Measurements from ENCODE around the gene PLEKHA4.

DNA sequence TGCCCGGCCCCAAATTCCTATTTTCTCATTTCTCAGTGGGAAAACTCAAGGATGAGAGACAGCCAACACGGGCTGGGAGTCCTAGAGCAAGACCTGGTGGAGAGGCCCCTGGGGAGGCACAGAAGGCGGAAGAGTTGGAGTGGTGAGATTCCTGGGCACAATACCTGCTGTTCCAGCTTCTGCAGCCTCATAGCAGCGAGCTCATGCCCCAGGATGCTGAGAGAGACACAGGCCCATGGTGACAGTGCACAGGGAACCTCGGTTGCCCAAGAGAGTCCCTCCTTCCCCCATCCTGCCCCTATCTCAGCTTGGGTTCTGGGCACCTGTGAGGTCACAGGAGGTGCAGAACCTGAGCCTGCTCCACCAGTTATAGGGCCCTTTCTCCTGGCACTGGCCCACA, 28.8 kb upstream of the PLEKHA4 start:
- no peak for TF ChIP-seq POLR2AphosphoS5 (IDR thresholded peaks at IDR 0.05; ENCODE audit: low read depth, low read length)
- TF ChIP-seq, protein P1, sequence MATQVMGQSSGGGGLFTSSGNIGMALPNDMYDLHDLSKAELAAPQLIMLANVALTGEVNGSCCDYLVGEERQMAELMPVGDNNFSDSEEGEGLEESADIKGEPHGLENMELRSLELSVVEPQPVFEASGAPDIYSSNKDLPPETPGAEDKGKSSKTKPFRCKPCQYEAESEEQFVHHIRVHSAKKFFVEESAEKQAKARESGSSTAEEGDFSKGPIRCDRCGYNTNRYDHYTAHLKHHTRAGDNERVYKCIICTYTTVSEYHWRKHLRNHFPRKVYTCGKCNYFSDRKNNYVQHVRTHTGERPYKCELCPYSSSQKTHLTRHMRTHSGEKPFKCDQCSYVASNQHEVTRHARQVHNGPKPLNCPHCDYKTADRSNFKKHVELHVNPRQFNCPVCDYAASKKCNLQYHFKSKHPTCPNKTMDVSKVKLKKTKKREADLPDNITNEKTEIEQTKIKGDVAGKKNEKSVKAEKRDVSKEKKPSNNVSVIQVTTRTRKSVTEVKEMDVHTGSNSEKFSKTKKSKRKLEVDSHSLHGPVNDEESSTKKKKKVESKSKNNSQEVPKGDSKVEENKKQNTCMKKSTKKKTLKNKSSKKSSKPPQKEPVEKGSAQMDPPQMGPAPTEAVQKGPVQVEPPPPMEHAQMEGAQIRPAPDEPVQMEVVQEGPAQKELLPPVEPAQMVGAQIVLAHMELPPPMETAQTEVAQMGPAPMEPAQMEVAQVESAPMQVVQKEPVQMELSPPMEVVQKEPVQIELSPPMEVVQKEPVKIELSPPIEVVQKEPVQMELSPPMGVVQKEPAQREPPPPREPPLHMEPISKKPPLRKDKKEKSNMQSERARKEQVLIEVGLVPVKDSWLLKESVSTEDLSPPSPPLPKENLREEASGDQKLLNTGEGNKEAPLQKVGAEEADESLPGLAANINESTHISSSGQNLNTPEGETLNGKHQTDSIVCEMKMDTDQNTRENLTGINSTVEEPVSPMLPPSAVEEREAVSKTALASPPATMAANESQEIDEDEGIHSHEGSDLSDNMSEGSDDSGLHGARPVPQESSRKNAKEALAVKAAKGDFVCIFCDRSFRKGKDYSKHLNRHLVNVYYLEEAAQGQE (IDR thresholded peaks at IDR 0.05; ENCODE audit: insufficient read depth in 1 of 2, low read depth in 2 of 2, low read length in 2 of 2): no peak

Data from PFSK-1 (cell line).